Measurements from ENCODE around the gene MFSD12. TPM values are rescaled to one million over a fixed set of nuclear protein-coding genes. Genes with fewer than 3 reads are reported as not detected.

The MFSD12 gene
- total RNA-seq, 1 donor from 2014 or later = 136 TPM

DNA sequence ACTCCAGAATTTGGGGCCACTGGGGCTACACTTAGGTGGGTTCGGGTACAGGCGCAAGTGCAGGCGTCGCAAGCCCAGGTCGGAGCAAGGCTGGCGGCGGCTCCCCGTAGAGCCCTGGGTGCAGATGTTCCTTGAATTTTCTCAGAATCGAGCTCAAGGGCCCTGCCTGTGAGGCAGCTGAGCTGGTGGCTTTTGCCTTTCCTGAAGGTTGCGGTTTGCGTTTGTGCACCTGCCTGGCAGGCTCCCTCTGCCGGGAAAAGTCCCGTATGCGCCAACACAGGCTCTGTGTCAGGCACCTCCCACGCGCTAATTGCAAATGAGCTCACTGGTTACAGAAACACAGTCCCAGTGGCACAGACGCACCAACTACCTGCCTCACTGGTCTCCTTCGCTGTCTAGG lies 62.8 kb downstream of the MFSD12 start:
- peak overlapping the region; percentile 29 for H3K27ac Mint-ChIP-seq
- H3K9me3 Mint-ChIP-seq = no peaks in the 10 kb centered on the region
- peak overlapping the region; percentile 39 for H3K4me3 Mint-ChIP-seq
- peak; percentile 54 for DNase-seq (ENCODE audit: low spot score)
- peaks cover 30% of the 10 kb centered on the region for H3K36me3 Mint-ChIP-seq (ENCODE audit: low read depth)
- intact Hi-C loops (cut with micrococcal nuclease) = loop anchor here (2.0 kb wide), 1 partner anchor 16 kb away; no protein-coding TSS in a partner anchor
- no peaks in the 10 kb centered on the region for H3K27me3 Mint-ChIP-seq (ENCODE audit: insufficient read depth)
- H3K4me1 Mint-ChIP-seq (ENCODE audit: low read depth) = peaks cover 19% of the 10 kb centered on the region

Other genes with a start within 250 kb of the MFSD12 start
- 16.8 and 18.7 TPM in 2 replicates for gene NFIC, start 191.0 kb downstream of the MFSD12 start, total RNA-seq
- gene SMIM24, start 77.1 kb downstream of the MFSD12 start, total RNA-seq = not detected in 2 replicates
- not detected in 2 replicates for gene SMIM44, start 74.1 kb downstream of the MFSD12 start, total RNA-seq
- gene DOHH, start 56.9 kb downstream of the MFSD12 start, total RNA-seq = 20.6 and 21.6 TPM in 2 replicates
- gene FZR1, start 51.3 kb downstream of the MFSD12 start, total RNA-seq = 41.1 and 45.3 TPM in 2 replicates
- gene TEKTIP1, start 18.4 kb downstream of the MFSD12 start, total RNA-seq = 1.4 and 1.7 TPM in 2 replicates
- gene HMG20B, start 15.4 kb upstream of the MFSD12 start, total RNA-seq = 56.4 and 63.0 TPM in 2 replicates
- 0.31 and 0.39 TPM in 2 replicates for gene GIPC3, start 27.9 kb upstream of the MFSD12 start, total RNA-seq
- gene TBXA2R, start 49.3 kb upstream of the MFSD12 start, total RNA-seq = 0.47 and 1.0 TPM in 2 replicates
- 37.2 and 40.8 TPM in 2 replicates for gene CACTIN, start 69.2 kb upstream of the MFSD12 start, total RNA-seq
- 24.5 and 28.0 TPM in 2 replicates for gene PIP5K1C, start 142.9 kb upstream of the MFSD12 start, total RNA-seq
- 0.08 TPM in 1 of 2 replicates, not detected in the other for gene TJP3, start 150.8 kb upstream of the MFSD12 start, total RNA-seq
- gene APBA3, start 204.1 kb upstream of the MFSD12 start, total RNA-seq = 45.4 and 48.9 TPM in 2 replicates
- gene MRPL54, start 205.1 kb upstream of the MFSD12 start, total RNA-seq = 88.2 and 94.7 TPM in 2 replicates
- gene RAX2, start 214.6 kb upstream of the MFSD12 start, total RNA-seq = not detected in 2 replicates
- 21.5 and 24.3 TPM in 2 replicates for gene MATK, start 228.8 kb upstream of the MFSD12 start, total RNA-seq